ENCODE measurements around the gene CACNA2D3. TPM values are rescaled to one million over a fixed set of nuclear protein-coding genes. Genes with fewer than 3 reads are reported as not detected.

CACNA2D3 gene
- polyA plus RNA-seq, 3 donors = 8.3 to 21.5 (median 10.4) TPM

DNA sequence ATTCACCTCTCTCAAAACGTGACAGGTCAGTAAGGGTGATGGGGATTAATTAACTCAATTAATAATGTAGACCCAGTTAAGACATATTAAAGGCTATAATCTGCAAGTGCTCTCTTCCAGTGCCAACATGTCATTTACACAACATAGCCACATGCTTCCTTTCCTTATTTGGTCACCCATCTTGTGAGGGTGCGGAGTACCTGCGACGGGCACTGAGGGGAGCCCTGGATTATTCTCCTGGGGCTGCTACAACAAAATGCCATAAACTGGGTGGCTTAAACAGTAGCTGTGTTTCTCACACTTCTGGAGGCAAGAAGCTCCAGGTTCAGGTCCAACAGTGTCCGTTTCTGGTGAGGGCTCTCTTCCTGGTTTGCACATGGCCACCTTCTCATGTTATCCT lies 962.9 kb downstream of the CACNA2D3 start:
- Mint-ChIP-seq H3K27me3 (ENCODE audit: low read depth in 3 of 3) (peaks cover 2 to 11% (median 11%) of the 10 kb centered on the region in 3 donors), H3K9me3 (peaks cover 0 to 5% (median 2%) of the 10 kb centered on the region in 7 donors), H3K36me3 (no peaks in the 10 kb centered on the region), H3K27ac (no peak overlapping the region), H3K4me1 (no peaks in the 10 kb centered on the region), H3K4me3 (no peak overlapping the region)
- no peaks in the 10 kb centered on the region for H4K20me1 ChIP-seq (ENCODE audit: insufficient read depth, low read length)
- no peak for DNase-seq
- no peaks in the 10 kb centered on the region for H3K36me3 ChIP-seq (replicated peaks in 1 of 2; ENCODE audit: control insufficient read depth in 1 of 2, insufficient read depth in 2 of 2, low read length in 2 of 2)
- H3K27me3 ChIP-seq (ENCODE audit: control insufficient read depth in 2 of 2, insufficient read depth in 2 of 2, low read length in 2 of 2) = no peaks in the 10 kb centered on the region
- no peak overlapping the region for H3K27ac ChIP-seq (ENCODE audit: low read depth in 1 of 2, low read length in 2 of 2)
- TF ChIP-seq, protein P1, sequence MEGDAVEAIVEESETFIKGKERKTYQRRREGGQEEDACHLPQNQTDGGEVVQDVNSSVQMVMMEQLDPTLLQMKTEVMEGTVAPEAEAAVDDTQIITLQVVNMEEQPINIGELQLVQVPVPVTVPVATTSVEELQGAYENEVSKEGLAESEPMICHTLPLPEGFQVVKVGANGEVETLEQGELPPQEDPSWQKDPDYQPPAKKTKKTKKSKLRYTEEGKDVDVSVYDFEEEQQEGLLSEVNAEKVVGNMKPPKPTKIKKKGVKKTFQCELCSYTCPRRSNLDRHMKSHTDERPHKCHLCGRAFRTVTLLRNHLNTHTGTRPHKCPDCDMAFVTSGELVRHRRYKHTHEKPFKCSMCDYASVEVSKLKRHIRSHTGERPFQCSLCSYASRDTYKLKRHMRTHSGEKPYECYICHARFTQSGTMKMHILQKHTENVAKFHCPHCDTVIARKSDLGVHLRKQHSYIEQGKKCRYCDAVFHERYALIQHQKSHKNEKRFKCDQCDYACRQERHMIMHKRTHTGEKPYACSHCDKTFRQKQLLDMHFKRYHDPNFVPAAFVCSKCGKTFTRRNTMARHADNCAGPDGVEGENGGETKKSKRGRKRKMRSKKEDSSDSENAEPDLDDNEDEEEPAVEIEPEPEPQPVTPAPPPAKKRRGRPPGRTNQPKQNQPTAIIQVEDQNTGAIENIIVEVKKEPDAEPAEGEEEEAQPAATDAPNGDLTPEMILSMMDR (IDR thresholded peaks at IDR 0.05) = no peak
- no peak overlapping the region for H3K4me2 ChIP-seq (replicated peaks; ENCODE audit: extremely low read depth, low read length, poor library complexity, severe bottlenecking)
- WGBS (ENCODE audit: insufficient coverage) = 93% methylated on average over 3 of the region's 5 CpGs
- no peak overlapping the region for H3K4me3 ChIP-seq (replicated peaks in 1 of 3; ENCODE audit: low read depth in 2 of 3, low read length in 3 of 3)
- no peaks in the 10 kb centered on the region for H3K4me1 ChIP-seq (ENCODE audit: control insufficient read depth in 1 of 2, insufficient read depth in 2 of 2, low read length in 2 of 2)
- intact Hi-C loops (cut with micrococcal nuclease) = no loop called here
- H3K79me2 ChIP-seq (ENCODE audit: insufficient read depth, low read length) = no peaks in the 10 kb centered on the region
- H3K9ac ChIP-seq (ENCODE audit: insufficient read depth, low read length, poor library complexity, severe bottlenecking) = no peak overlapping the region
- H2AFZ ChIP-seq (ENCODE audit: insufficient read depth, low read depth, low read length, poor library complexity, severe bottlenecking) = no peak overlapping the region
- H3K9me3 ChIP-seq (replicated peaks in 1 of 2; ENCODE audit: control insufficient read depth in 1 of 2, insufficient read depth in 1 of 2, low read length in 2 of 2) = no peaks in the 10 kb centered on the region

DNA sequence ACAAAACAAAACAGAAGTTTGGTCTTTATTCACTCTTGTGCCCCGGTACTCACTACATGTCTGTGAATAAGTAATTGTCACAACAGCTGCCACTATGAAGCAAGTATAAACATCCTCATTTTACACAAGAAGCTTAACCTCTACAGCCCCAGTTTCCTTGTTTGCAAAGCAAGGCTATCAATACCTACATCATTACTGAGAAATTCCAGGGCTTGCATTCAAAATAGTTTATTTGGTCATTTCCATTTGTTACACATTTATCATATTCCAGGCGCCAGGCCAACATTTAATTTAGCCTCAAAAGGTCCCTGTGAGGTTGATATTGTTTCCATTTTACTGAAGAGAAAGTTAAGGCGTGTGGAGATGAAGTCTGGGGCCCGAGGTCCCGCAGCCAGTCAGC lies 966.9 kb downstream of the CACNA2D3 start:
- Mint-ChIP-seq H3K4me1 (no peaks in the 10 kb centered on the region), H3K36me3 (no peaks in the 10 kb centered on the region), H3K4me3 (no peak overlapping the region), H3K27ac (no peak overlapping the region), H3K27me3 (ENCODE audit: low read depth in 3 of 3) (peaks cover 2 to 11% (median 11%) of the 10 kb centered on the region in 3 donors), H3K9me3 (peaks cover 0 to 8% (median 4%) of the 10 kb centered on the region in 7 donors)
- H2AFZ ChIP-seq (ENCODE audit: insufficient read depth, low read depth, low read length, poor library complexity, severe bottlenecking) = no peak overlapping the region
- H3K9me3 ChIP-seq (replicated peaks in 1 of 2; ENCODE audit: control insufficient read depth in 1 of 2, insufficient read depth in 1 of 2, low read length in 2 of 2) = no peaks in the 10 kb centered on the region
- H3K36me3 ChIP-seq (replicated peaks in 1 of 2; ENCODE audit: control insufficient read depth in 1 of 2, insufficient read depth in 2 of 2, low read length in 2 of 2) = no peaks in the 10 kb centered on the region
- DNase-seq = no peak
- no peak overlapping the region for H3K27ac ChIP-seq (ENCODE audit: low read depth in 1 of 2, low read length in 2 of 2)
- H3K4me3 ChIP-seq (replicated peaks in 1 of 3; ENCODE audit: low read depth in 2 of 3, low read length in 3 of 3) = no peak overlapping the region
- H3K9ac ChIP-seq (ENCODE audit: insufficient read depth, low read length, poor library complexity, severe bottlenecking) = no peak overlapping the region
- intact Hi-C loops (cut with micrococcal nuclease) = no loop called here
- no peaks in the 10 kb centered on the region for H3K4me1 ChIP-seq (ENCODE audit: control insufficient read depth in 1 of 2, insufficient read depth in 2 of 2, low read length in 2 of 2)
- no peaks in the 10 kb centered on the region for H3K27me3 ChIP-seq (ENCODE audit: control insufficient read depth in 2 of 2, insufficient read depth in 2 of 2, low read length in 2 of 2)
- H3K4me2 ChIP-seq (replicated peaks; ENCODE audit: extremely low read depth, low read length, poor library complexity, severe bottlenecking) = no peak overlapping the region
- TF ChIP-seq, protein P1 (IDR thresholded peaks at IDR 0.05) = no peak
- no peaks in the 10 kb centered on the region for H3K79me2 ChIP-seq (ENCODE audit: insufficient read depth, low read length)
- no CpG with 5 or more reads among the region's 5 CpGs for WGBS (ENCODE audit: insufficient coverage)
- no peaks in the 10 kb centered on the region for H4K20me1 ChIP-seq (ENCODE audit: insufficient read depth, low read length)

Data from CD14-positive monocyte (primary cell).